Transverse colon (tissue), 4 donors: ENCODE measurements around the gene PRPF40B. TPM values are rescaled to one million over a fixed set of nuclear protein-coding genes. Genes with fewer than 3 reads are reported as not detected.

Experiments
- DNase-seq: peaks from one replicate; pipeline ENCODE4 v3.0.0-alpha.2; 2019
- H3K27ac ChIP-seq, 4 donors: fragments of 200-600 bp; sonication (generic); 2 replicates each; pipeline ENCODE4 v1.5.1; 2016 to 2018; ENCODE audit warnings: inconsistent platforms in 4 of 4
- H3K27me3 ChIP-seq: fragments of 200-600 bp; sonication (generic); 2 replicates; pipeline ENCODE4 v1.5.1; 2017; ENCODE audit warnings: inconsistent platforms
- H3K36me3 ChIP-seq, 4 donors: fragments of 200-600 bp; sonication (generic); 2 replicates each; pipeline ENCODE4 v1.5.1; 2017 to 2019; ENCODE audit warnings: inconsistent platforms in 4 of 4
- H3K4me1 ChIP-seq, 4 donors: fragments of 200-600 bp; sonication (generic); 2 replicates each; pipeline ENCODE4 v1.5.1; 2017 to 2020; ENCODE audit warnings: inconsistent platforms in 4 of 4
- H3K4me3 ChIP-seq, 4 donors: fragments of 200-600 bp; sonication (generic); 1 replicate in 1 of 4; 2 replicates in 3 of 4; pipeline versions ENCODE4 v1.5.1 to v1.6.1; 2017 to 2019; ENCODE audit warnings: inconsistent platforms in 4 of 4
- H3K9me3 ChIP-seq, 2 donors: fragments of 200-600 bp; sonication (generic); 2 replicates each; pipeline ENCODE4 v1.5.1; 2017 to 2019; ENCODE audit warnings: inconsistent platforms in 2 of 2
- CTCF ChIP-seq, 5 experiments: fragments of 200-600 bp in 3 of 5; fragments of 450-650 bp in 2 of 5; sonication (generic) in 3 of 5; IDR thresholded peaks; 1 replicate in 2 of 5; 2 replicates in 3 of 5; pipeline ENCODE4 v1.5.1; 2016 to 2017; ENCODE audit warnings: antibody characterized with exemption in 5 of 5, inconsistent platforms in 3 of 5, mild to moderate bottlenecking in 2 of 5, moderate library complexity in 1 of 5
- EP300 ChIP-seq: sonication (generic); formaldehyde crosslinking; IDR thresholded peaks from one replicate; pipeline ENCODE4 v1.6.1; 2017; ENCODE audit warnings: antibody characterized with exemption, low read depth
- POLR2A ChIP-seq: fragments of 450-650 bp; IDR thresholded peaks from one replicate; pipeline ENCODE4 v1.6.1; 2016; ENCODE audit warnings: antibody characterized with exemption, mild to moderate bottlenecking, moderate library complexity
- POLR2AphosphoS5 ChIP-seq, 3 donors: sonication (generic); formaldehyde crosslinking; IDR thresholded peaks; one replicate each; pipeline ENCODE4 v1.6.1; 2016; ENCODE audit warnings: antibody characterized with exemption in 3 of 3
- WGBS, 2 donors: methylation state at CpG; one replicate each; pipeline ENCODE4 v1.1.5; 2018; ENCODE audit warnings: low coverage in 1 of 2; 5-methylcytosine and 5-hydroxymethylcytosine counted together
- in situ Hi-C, 4 donors: fragments of 200-750 bp; cut with MboI; loops; one replicate each; pipeline versions ENCODE4 v1.15.0 to v1.15.1; 2017; ENCODE audit warnings: low sequenced_read_pairs in 3 of 4, low pct_ligation_motif_present in 1 of 4, low pct_unique_long_range_greater_than_20kb in 1 of 4
- intact Hi-C: fragments of 100-400 bp; cut with DNase I; formaldehyde crosslinking; loops from one replicate; pipeline ENCODE4 v1.15.1; 2023; ENCODE audit warnings: low total_unique reads
- total RNA-seq, 4 donors: library from RNA; depleted of rRNA; stranded (reverse); fragments of >200 nt; gene quantifications; one replicate each; pipeline ENCODE4 v1.1.0, GENCODE V29; 2016

The PRPF40B gene
- total RNA-seq, 4 donors from 2014 or later, result 3.7 to 12.7 (median 8.7) TPM

- no peak for DNase-seq
- no peaks in the 10 kb centered on the region for H3K27me3 ChIP-seq
- no peak overlapping the region for H3K4me3 ChIP-seq
- in situ Hi-C loops (no loop called here), intact Hi-C loops (no loop called here)
- no peaks in the 10 kb centered on the region for H3K36me3 ChIP-seq
- H3K9me3 ChIP-seq, result no peaks in the 10 kb centered on the region
- no peak for TF ChIP-seq CTCF (IDR thresholded peaks at IDR 0.05)
- TF ChIP-seq POLR2A, result no peak
- no peak for TF ChIP-seq EP300
- no peak for TF ChIP-seq POLR2AphosphoS5 (IDR thresholded peaks at IDR 0.05)
- 93% methylated on average over 8 of the region's 8 CpGs; no CpG with 5 or more reads in 1 of the 2 donors for WGBS, 2 donors
- H3K27ac ChIP-seq, result no peak overlapping the region
- H3K4me1 ChIP-seq, result peaks cover 0 to 10% (median 8%) of the 10 kb centered on the region in 4 donors
Observed at GRCh38 chr12:49632986-49633702, 9.8 kb downstream of the PRPF40B start.

- no peak for TF ChIP-seq EP300
- no peak for TF ChIP-seq CTCF (IDR thresholded peaks at IDR 0.05)
- TF ChIP-seq POLR2A, result no peak
- TF ChIP-seq POLR2AphosphoS5 (IDR thresholded peaks at IDR 0.05), result no peak
- H3K9me3 ChIP-seq, result no peaks in the 10 kb centered on the region
- no peak overlapping the region for H3K27ac ChIP-seq
- intact Hi-C loops, result no loop called here
- H3K36me3 ChIP-seq, result no peaks in the 10 kb centered on the region
- no peak overlapping the region for H3K4me3 ChIP-seq
- in situ Hi-C loops, result no loop called here
- 89% methylated on average over 2 of the region's 2 CpGs; no CpG with 5 or more reads in 1 of the 2 donors for WGBS, 2 donors
- no peak for DNase-seq
- peaks cover 0 to 10% (median 8%) of the 10 kb centered on the region in 4 donors for H3K4me1 ChIP-seq
- H3K27me3 ChIP-seq, result no peaks in the 10 kb centered on the region
Observed at GRCh38 chr12:49633703-49634345, 10.5 kb downstream of the PRPF40B start.

- no peaks in the 10 kb centered on the region for H3K27me3 ChIP-seq
- 84 to 100% methylated on average over 1 to 9 of the region's 9 CpGs for WGBS, 2 donors
- H3K9me3 ChIP-seq, result no peaks in the 10 kb centered on the region
- peaks cover 0 to 10% (median 8%) of the 10 kb centered on the region in 4 donors for H3K4me1 ChIP-seq
- in situ Hi-C loops, result no loop called here
- no peak overlapping the region for H3K4me3 ChIP-seq
- H3K36me3 ChIP-seq, result no peaks in the 10 kb centered on the region
- no peak overlapping the region for H3K27ac ChIP-seq
- intact Hi-C loops, result no loop called here
- DNase-seq, result no peak
- TF ChIP-seq POLR2AphosphoS5 (IDR thresholded peaks at IDR 0.05), result no peak
- no peak for TF ChIP-seq POLR2A
- no peak for TF ChIP-seq CTCF (IDR thresholded peaks at IDR 0.05)
- no peak for TF ChIP-seq EP300
Observed at GRCh38 chr12:49635036-49635435, 11.7 kb downstream of the PRPF40B start.

- H3K27ac ChIP-seq, result no peak overlapping the region
- intact Hi-C loops (no loop called here), in situ Hi-C loops (no loop called here)
- peaks cover 0 to 10% (median 8%) of the 10 kb centered on the region in 4 donors for H3K4me1 ChIP-seq
- TF ChIP-seq CTCF (IDR thresholded peaks at IDR 0.05) (no peak), EP300 (no peak), POLR2A (no peak), POLR2AphosphoS5 (IDR thresholded peaks at IDR 0.05) (no peak)
- H3K9me3 ChIP-seq, result no peaks in the 10 kb centered on the region
- no peaks in the 10 kb centered on the region for H3K27me3 ChIP-seq
- no peak overlapping the region for H3K4me3 ChIP-seq
- WGBS, 2 donors, result 92% methylated on average over 4 of the region's 4 CpGs; no CpG with 5 or more reads in 1 of the 2 donors
- no peak for DNase-seq
- no peaks in the 10 kb centered on the region for H3K36me3 ChIP-seq
Observed at GRCh38 chr12:49635656-49636055, 12.3 kb downstream of the PRPF40B start.
